Keratinocyte (primary cell): Measurements from ENCODE around the gene ITGB4. TPM values are rescaled to one million over a fixed set of nuclear protein-coding genes. Genes with fewer than 3 reads are reported as not detected.

Experiments
- DNase-seq: peaks from one replicate; pipeline ENCODE4 v3.0.0-alpha.2; 2011; ENCODE audit warnings: low read depth, missing footprints, low spot score
- FAIRE-seq: peaks from 2 replicates; lab custom pipeline; 2011; peaks lifted over from hg19 to GRCh38; lab: Jason Lieb, UNC
- H2AFZ ChIP-seq: 2 replicates; pipeline ENCODE4 v1.6.0; 2012; ENCODE audit warnings: low read length, control low read depth, inconsistent platforms; ENCODE audit not compliant: control insufficient read depth
- H3K27ac ChIP-seq: 2 replicates; pipeline ENCODE4 v1.5.1; 2011; ENCODE audit warnings: low read length; ENCODE audit not compliant: control insufficient read depth, insufficient read depth
- H3K27me3 ChIP-seq: 3 replicates; pipeline ENCODE4 v1.6.0; 2011; ENCODE audit warnings: low read length; ENCODE audit not compliant: control insufficient read depth, insufficient read depth; ENCODE audit errors: extremely low read depth
- H3K36me3 ChIP-seq, 2 experiments: 2 replicates in 1 of 2; 3 replicates in 1 of 2; pipeline ENCODE4 v1.5.1; 2011; ENCODE audit warnings: low read length in 2 of 2, mild to moderate bottlenecking in 1 of 2; ENCODE audit not compliant: control insufficient read depth in 2 of 2, insufficient read depth in 2 of 2; ENCODE audit errors: extremely low read depth in 1 of 2
- H3K4me1 ChIP-seq: 3 replicates; pipeline ENCODE4 v1.5.1; 2011; ENCODE audit warnings: low read length; ENCODE audit not compliant: control insufficient read depth, insufficient read depth; ENCODE audit errors: extremely low read depth
- H3K4me2 ChIP-seq: 3 replicates; pipeline ENCODE4 v1.6.0; 2011; ENCODE audit warnings: low read depth, low read length; ENCODE audit not compliant: control insufficient read depth, insufficient read depth; ENCODE audit errors: extremely low read depth
- H3K4me3 ChIP-seq, 3 experiments: fragments of 200-600 bp in 1 of 3; sonication (generic) in 1 of 3; 2 replicates in 2 of 3; 3 replicates in 1 of 3; pipeline ENCODE4 v1.5.1; 2011 to 2016; ENCODE audit warnings: low read length in 3 of 3, mild to moderate bottlenecking in 3 of 3, control low read depth in 2 of 3, inconsistent platforms in 1 of 3, low read depth in 1 of 3, mixed read lengths in 1 of 3, mixed run types in 1 of 3, moderate library complexity in 1 of 3; ENCODE audit not compliant: control insufficient read depth in 2 of 3, insufficient read depth in 2 of 3; ENCODE audit errors: extremely low read depth in 1 of 3
- H3K79me2 ChIP-seq: 2 replicates; pipeline ENCODE4 v1.6.0; 2012; ENCODE audit warnings: low read length; ENCODE audit not compliant: control insufficient read depth, insufficient read depth
- H3K9ac ChIP-seq: 3 replicates; pipeline ENCODE4 v1.6.0; 2011; ENCODE audit warnings: low read length; ENCODE audit not compliant: control insufficient read depth, insufficient read depth; ENCODE audit errors: extremely low read depth
- H3K9me1 ChIP-seq: 3 replicates; pipeline ENCODE4 v1.6.0; 2011; ENCODE audit warnings: low read length; ENCODE audit not compliant: control insufficient read depth, insufficient read depth; ENCODE audit errors: extremely low read depth
- H3K9me3 ChIP-seq: 2 replicates; pipeline ENCODE4 v1.5.1; 2012; ENCODE audit warnings: low read depth, low read length; ENCODE audit not compliant: control insufficient read depth
- H4K20me1 ChIP-seq: 3 replicates; pipeline ENCODE4 v1.6.0; 2011; ENCODE audit warnings: low read length; ENCODE audit not compliant: control insufficient read depth, insufficient read depth; ENCODE audit errors: extremely low read depth
- CTCF ChIP-seq, 3 experiments: IDR thresholded peaks in 1 of 3; conservative IDR thresholded peaks in 1 of 3; optimal IDR thresholded peaks in 1 of 3; 2 replicates in 2 of 3; 3 replicates in 1 of 3; pipeline versions ENCODE3 to v1.5.1; 2011; ENCODE audit warnings: low read length in 3 of 3, mild to moderate bottlenecking in 3 of 3, moderate library complexity in 2 of 3, control low read depth in 1 of 3, inconsistent platforms in 1 of 3; ENCODE audit not compliant: insufficient read depth in 2 of 3; ENCODE audit errors: extremely low read depth in 1 of 3
- EZH2 ChIP-seq: IDR thresholded peaks from one replicate; pipeline ENCODE4 v1.6.1; 2012; ENCODE audit warnings: inconsistent platforms, mild to moderate bottlenecking, low read length, moderate library complexity
- dilution Hi-C: fragments of 300-500 bp; cut with MboI; formaldehyde crosslinking; loops from one replicate; pipeline ENCODE4 v1.7.0; 2020; ENCODE audit warnings: low sequenced_read_pairs; ENCODE audit not compliant: extremely low pct_ligation_motif_present
- polyA plus RNA-seq, 5 experiments: library from polyadenylated mRNA; depleted of rRNA in 3 of 5; stranded (reverse) in 3 of 5; stranded (forward) in 1 of 5; unstranded in 1 of 5; fragments of >200 nt; gene quantifications; 1 replicate in 1 of 5; 2 replicates in 3 of 5; 3 replicates in 1 of 5; pipeline versions ENCODE4 v1.2.1 to v1.2.3, GENCODE V29; 2011 to 2012; ENCODE audit warnings: missing spikeins in 2 of 5, low read depth in 1 of 5, low replicate concordance in 1 of 5

The ITGB4 gene
- polyA plus RNA-seq, 1 donor (not counting 4 experiments of a cell fraction or from before 2014, with no cell fraction given): 761 TPM

- dilution Hi-C loops: no loop called here
- Histone ChIP-seq H3K36me3 (peaks cover 14 to 28% of the 10 kb centered on the region in 2 experiments), H3K4me2 (peak overlapping the region; percentile 45), H3K4me3 (no peak overlapping the region), H3K79me2 (peaks cover 22% of the 10 kb centered on the region), H3K4me1 (peaks cover 98% of the 10 kb centered on the region), H3K9me3 (no peaks in the 10 kb centered on the region), H3K27ac (peak overlapping the region; percentile 86), H3K9me1 (no peaks in the 10 kb centered on the region), H3K27me3 (no peaks in the 10 kb centered on the region), H3K9ac (peak overlapping the region; percentile 75), H4K20me1 (no peaks in the 10 kb centered on the region), H2AFZ (no peak overlapping the region)
- peak in 2 of 3 experiments; percentile 19 to 45 for TF ChIP-seq CTCF (optimal IDR thresholded peaks at IDR 0.05 in 1 of 3, IDR thresholded peaks at IDR 0.05 in 1 of 3, conservative IDR thresholded peaks at IDR 0.05 in 1 of 3; ENCODE audit: extremely low read depth in 1 of 3, insufficient read depth in 2 of 3, low read length in 3 of 3)
- TF ChIP-seq EZH2: no peak
- FAIRE-seq: peak; percentile 69
- no peak for DNase-seq
Observed at GRCh38 chr17:75693500-75694481, 27.5 kb upstream of the ITGB4 start.

GRCh38 chr17:75694536-75694935, 26.7 kb upstream of the ITGB4 start:
- peak overlapping the region; percentile 75 for H3K9ac ChIP-seq
- H3K4me3 ChIP-seq: no peak overlapping the region
- H3K4me2 ChIP-seq: peak overlapping the region; percentile 67
- peaks cover 25% of the 10 kb centered on the region for H3K79me2 ChIP-seq
- no peak for DNase-seq
- peaks cover 99% of the 10 kb centered on the region for H3K4me1 ChIP-seq
- H3K9me3 ChIP-seq: no peaks in the 10 kb centered on the region
- dilution Hi-C loops: no loop called here
- no peaks in the 10 kb centered on the region for H4K20me1 ChIP-seq
- peaks cover 14 to 27% of the 10 kb centered on the region in 2 experiments for H3K36me3 ChIP-seq
- H2AFZ ChIP-seq: no peak overlapping the region
- TF ChIP-seq EZH2: no peak
- TF ChIP-seq CTCF (optimal IDR thresholded peaks at IDR 0.05 in 1 of 3, IDR thresholded peaks at IDR 0.05 in 1 of 3, conservative IDR thresholded peaks at IDR 0.05 in 1 of 3; ENCODE audit: extremely low read depth in 1 of 3, insufficient read depth in 2 of 3, low read length in 3 of 3): no peak
- no peaks in the 10 kb centered on the region for H3K9me1 ChIP-seq
- peak overlapping the region; percentile 86 for H3K27ac ChIP-seq
- no peak for FAIRE-seq
- H3K27me3 ChIP-seq: no peaks in the 10 kb centered on the region
